Mesodermal cell (in vitro differentiated cells): ENCODE data around the gene EHMT1.

Source experiments
- H3K27ac ChIP-seq: 2 replicates; pipeline ENCODE4 v1.7.0; 2013; ENCODE audit warnings: mild to moderate bottlenecking, low read depth, low read length, moderate library complexity; ENCODE audit not compliant: severe bottlenecking
- H3K36me3 ChIP-seq: 2 replicates; pipeline ENCODE4 v1.7.1; 2013; ENCODE audit warnings: mild to moderate bottlenecking, low read length, moderate library complexity; ENCODE audit not compliant: control insufficient read depth, insufficient read depth
- H3K4me1 ChIP-seq: one replicate; pipeline ENCODE4 v1.7.1; 2013; ENCODE audit warnings: mild to moderate bottlenecking, low read length; ENCODE audit not compliant: insufficient read depth, control insufficient read depth, poor library complexity, severe bottlenecking
- H3K4me3 ChIP-seq: 2 replicates; pipeline ENCODE4 v1.7.0; 2013; ENCODE audit warnings: low read length, control low read depth, mild to moderate bottlenecking; ENCODE audit not compliant: insufficient read depth, poor library complexity, severe bottlenecking; ENCODE audit errors: extremely low read depth
- H3K9me3 ChIP-seq: 2 replicates; pipeline ENCODE4 v1.7.1; 2013; ENCODE audit warnings: mild to moderate bottlenecking, low read length, moderate library complexity; ENCODE audit not compliant: control insufficient read depth
- WGBS, 2 experiments: methylation state at CpG; one replicate each; pipeline ENCODE4 v1.1.5; 2013; ENCODE audit warnings: missing lambda C conversion rate in 2 of 2; ENCODE audit not compliant: insufficient coverage in 2 of 2; 5-methylcytosine and 5-hydroxymethylcytosine counted together

The EHMT1 gene

DNA sequence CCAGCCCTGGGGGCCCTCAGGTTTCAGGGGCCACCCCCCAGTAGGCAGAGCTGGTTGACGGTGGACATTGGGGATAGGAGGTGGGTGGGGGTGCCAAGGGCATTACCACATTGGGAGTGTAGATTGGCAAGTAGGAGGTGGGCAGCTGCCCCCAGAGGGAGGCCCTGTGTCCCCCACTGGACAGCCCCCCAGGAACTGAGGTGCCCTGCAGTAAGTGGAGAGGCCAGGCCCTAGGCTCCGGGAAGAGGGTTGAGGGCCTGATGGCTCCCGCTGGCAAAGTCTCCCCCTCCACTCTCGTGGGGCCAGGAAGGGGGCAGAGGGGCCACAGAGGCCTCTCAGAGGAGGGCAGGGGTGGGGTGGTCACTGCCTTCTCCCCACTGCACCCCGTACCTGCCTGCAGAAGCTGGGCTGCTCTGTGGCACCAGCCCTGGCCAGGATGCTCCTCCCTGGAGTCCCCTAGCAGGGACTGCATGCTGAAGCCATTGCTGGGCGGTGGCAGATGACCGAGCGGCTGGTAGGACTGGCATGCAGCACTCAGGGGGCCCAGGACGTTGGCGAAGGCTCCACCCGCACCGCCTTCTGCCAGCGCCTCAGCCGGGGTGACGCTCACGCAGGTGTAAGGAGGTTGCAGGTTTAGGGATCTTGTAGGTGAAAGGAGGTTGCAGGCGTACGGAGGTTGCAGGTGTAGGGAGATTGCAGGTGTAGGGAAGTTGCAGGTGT lies 169.1 kb downstream of the EHMT1 start:
- Histone ChIP-seq H3K4me3 (no peak overlapping the region), H3K9me3 (no peaks in the 10 kb centered on the region), H3K4me1 (peaks cover 14% of the 10 kb centered on the region), H3K27ac (no peak overlapping the region), H3K36me3 (peaks cover 77% of the 10 kb centered on the region)
- 92 to 93% methylated on average over 17 of the region's 18 CpGs for WGBS, 2 experiments

DNA sequence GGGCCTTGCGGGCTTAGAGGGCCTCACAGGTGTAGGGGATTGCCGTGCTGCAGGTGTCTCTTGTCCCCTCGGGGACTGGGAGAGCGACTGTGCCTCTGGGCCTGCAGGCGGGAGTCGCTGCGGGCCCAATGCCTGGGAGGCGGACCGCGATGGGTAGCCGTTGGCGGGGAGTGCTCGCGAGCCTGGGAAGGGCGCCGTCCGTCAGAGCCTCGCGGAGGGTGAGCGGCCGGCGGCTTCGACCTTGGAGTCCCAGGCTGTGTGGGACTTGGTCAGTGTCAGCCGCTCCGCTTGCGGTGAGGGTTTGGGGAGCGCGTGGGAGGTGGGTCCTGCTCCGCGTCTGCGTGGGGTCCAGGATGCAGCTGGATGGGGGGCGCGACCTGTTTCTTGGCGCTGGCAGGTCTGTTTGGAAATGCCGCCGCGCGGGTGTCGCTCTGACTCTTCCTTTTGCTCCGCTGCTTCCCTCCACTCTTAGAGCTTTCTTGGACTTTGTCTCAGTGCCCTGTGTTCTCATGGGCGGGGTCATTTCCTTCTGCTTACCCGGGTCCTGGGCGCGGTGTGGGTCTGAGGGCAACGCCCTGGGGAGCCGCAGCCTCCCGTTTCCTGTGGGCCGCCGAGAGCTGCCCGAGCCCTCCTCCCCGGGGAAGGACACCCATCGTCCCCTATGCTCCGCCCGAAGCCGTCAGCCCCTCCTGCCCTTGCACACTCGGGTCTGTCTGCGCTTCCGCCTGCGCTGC lies 169.9 kb downstream of the EHMT1 start:
- H3K4me1 ChIP-seq = peaks cover 14% of the 10 kb centered on the region
- H3K36me3 ChIP-seq = peaks cover 77% of the 10 kb centered on the region
- no peaks in the 10 kb centered on the region for H3K9me3 ChIP-seq
- 96 to 97% methylated on average over 48 to 52 of the region's 59 CpGs for WGBS, 2 experiments
- no peak overlapping the region for H3K4me3 ChIP-seq
- no peak overlapping the region for H3K27ac ChIP-seq

DNA sequence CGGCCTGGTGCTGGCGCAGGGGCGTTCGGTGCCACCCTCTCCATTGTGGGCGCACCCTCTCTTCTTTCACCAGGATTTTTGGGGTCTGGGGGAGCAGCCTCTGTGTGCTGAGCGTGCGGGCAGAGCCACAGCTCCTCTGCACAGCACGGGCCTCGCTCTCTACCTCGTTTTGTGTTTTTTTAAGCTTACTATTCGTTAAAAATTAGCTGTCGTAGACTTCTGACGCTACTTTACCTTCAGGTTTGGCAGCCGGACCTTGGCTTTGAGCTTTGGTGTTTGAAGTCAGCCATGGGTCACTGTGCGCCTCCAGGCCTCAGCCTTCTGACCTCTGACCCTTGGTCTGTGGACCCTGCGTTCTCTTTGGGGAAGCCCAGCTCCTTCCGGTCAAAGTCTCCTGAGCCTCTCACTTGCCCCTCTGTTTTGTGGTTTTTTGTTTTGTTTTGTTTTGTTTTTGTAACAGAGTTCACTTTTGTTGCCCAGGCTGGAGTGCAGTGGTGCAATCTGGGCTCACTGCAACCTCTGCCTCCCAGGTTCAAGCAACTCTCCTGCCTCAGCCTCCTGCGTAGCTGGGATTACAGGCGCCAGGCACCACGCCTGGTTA lies 170.6 kb downstream of the EHMT1 start:
- peaks cover 75% of the 10 kb centered on the region for H3K36me3 ChIP-seq
- H3K4me1 ChIP-seq = peaks cover 12% of the 10 kb centered on the region
- no peak overlapping the region for H3K4me3 ChIP-seq
- no peak overlapping the region for H3K27ac ChIP-seq
- no peaks in the 10 kb centered on the region for H3K9me3 ChIP-seq
- 87 to 89% methylated on average over 14 to 15 of the region's 20 CpGs for WGBS, 2 experiments

DNA sequence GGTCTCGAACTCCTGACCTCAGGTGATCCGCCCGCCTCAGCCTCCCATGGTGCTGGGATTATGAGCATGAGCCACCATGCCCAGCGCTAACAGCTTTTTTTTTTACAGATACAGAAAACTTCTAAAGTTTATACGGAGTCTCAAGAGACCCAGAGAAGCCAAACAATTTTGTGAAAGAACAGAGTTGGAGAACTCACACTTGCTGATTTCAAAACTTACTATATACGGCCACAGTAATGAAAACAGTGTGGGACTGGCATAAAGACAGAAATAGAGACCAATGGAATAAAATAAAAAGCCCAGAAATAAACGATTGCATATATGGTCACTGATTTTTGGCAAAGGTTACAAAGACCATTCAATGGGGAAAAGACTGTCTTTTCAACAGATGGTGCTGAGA lies 173.1 kb downstream of the EHMT1 start:
- no peak overlapping the region for H3K27ac ChIP-seq
- 94 to 95% methylated on average over 4 to 7 of the region's 7 CpGs for WGBS, 2 experiments
- no peaks in the 10 kb centered on the region for H3K4me1 ChIP-seq
- H3K36me3 ChIP-seq = peaks cover 87% of the 10 kb centered on the region
- H3K9me3 ChIP-seq = no peaks in the 10 kb centered on the region
- H3K4me3 ChIP-seq = no peak overlapping the region

DNA sequence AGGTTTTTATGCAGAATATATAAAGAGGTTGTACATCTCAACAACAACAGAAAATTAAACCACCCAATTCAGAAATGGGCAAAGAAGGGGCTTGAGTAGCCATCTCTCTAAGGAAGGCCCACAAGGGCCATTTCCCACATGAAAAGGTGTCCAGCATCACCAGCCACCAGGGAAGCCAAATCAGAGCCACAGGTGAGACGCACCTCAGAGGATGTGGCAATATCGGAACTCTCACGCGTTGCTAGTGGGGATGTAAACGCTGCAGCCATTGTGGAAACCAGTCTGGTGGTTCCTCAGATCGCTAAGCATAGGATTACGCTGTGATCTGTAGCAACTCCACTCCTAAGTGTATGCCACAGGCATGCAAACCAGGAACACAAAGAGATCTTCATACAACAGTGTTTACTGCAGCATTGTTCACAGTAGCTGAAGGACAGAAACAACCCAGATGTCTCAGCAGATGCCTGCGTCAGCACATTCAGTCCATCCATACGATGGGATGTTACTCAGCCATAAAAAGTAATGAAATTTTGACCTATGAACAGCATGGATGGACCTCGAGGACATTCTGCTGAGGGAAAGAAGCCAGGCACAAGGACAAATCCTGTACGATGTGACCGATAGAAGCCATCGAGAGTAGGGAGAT lies 174.5 kb downstream of the EHMT1 start:
- H3K9me3 ChIP-seq = no peaks in the 10 kb centered on the region
- H3K4me1 ChIP-seq = no peaks in the 10 kb centered on the region
- WGBS, 2 experiments = 96 to 97% methylated on average over 13 of the region's 13 CpGs
- no peak overlapping the region for H3K4me3 ChIP-seq
- H3K27ac ChIP-seq = no peak overlapping the region
- peaks cover 88% of the 10 kb centered on the region for H3K36me3 ChIP-seq

DNA sequence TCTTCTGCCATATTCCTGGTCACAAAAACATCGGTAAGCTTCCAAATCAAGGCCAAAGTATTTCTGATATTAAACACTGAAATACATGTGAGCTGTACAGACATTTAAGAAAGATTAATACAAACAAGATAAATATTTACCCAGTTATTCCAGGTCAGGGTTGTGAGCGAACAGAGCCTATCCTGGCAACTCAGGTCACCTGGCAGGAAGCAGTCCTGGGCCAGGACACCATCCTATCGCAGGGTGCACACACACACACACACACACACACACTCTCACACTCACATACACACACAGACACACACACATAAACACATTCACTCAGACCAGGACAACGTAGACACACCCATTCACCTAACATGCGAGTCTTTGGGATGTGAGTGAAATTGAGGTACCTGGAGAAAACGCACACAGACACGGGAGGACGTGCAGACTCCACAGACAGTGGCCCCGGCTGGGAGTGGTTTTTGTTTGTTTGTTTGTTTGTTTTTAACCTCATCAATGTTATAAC lies 176.4 kb downstream of the EHMT1 start:
- no peak overlapping the region for H3K27ac ChIP-seq
- H3K36me3 ChIP-seq = peaks cover 94% of the 10 kb centered on the region
- no peak overlapping the region for H3K4me3 ChIP-seq
- no peaks in the 10 kb centered on the region for H3K9me3 ChIP-seq
- 100% methylated on average over 1 of the region's 9 CpGs; no CpG with 5 or more reads in 1 of the 2 experiments for WGBS, 2 experiments
- no peaks in the 10 kb centered on the region for H3K4me1 ChIP-seq

DNA sequence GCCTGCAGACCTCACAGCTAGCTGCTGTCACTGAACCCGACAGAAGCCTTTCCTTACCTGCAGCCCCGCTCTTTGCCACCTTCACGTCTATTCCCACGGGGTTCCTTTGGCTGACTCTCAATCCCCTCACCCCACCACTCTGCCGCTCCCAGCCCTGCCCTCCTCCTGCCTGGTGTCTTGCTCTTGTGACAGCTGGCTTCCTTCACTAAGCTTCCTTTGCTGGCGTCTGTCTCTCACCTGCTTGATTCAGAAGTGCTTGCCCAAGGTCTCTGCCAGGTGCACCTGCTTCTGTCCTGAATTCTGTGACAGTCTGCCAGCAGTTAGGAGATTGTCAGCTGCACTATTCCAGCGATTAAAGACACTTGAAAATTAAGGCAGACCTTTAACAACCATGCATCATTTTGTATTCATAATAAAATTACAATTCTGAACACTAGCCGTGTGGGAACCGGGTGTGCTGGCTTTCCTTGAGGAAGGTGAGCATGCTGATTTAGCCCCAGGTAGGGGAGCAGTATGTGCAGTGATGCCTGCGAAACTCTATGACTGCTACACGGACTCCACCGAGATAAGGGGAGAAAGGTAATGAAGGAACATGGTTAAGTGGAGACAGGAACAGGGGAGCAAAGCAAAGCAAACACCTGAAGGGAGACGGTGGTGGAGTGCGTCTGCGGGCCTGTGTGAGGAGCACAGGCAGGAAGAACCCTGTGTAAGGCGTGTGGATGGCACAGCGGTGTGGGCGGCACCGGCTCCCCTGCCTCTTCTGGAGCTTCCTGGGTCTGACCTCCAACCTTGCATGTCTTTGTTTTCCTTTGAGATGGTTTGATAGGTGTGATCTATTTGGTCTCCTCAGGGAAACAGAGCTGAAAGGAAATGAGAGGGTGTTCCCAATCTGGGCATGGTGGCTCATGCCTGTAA lies 178.7 kb downstream of the EHMT1 start:
- H3K4me1 ChIP-seq = no peaks in the 10 kb centered on the region
- H3K4me3 ChIP-seq = no peak overlapping the region
- 94 to 95% methylated on average over 16 to 18 of the region's 19 CpGs for WGBS, 2 experiments
- H3K27ac ChIP-seq = no peak overlapping the region
- peaks cover 90% of the 10 kb centered on the region for H3K36me3 ChIP-seq
- H3K9me3 ChIP-seq = no peaks in the 10 kb centered on the region

DNA sequence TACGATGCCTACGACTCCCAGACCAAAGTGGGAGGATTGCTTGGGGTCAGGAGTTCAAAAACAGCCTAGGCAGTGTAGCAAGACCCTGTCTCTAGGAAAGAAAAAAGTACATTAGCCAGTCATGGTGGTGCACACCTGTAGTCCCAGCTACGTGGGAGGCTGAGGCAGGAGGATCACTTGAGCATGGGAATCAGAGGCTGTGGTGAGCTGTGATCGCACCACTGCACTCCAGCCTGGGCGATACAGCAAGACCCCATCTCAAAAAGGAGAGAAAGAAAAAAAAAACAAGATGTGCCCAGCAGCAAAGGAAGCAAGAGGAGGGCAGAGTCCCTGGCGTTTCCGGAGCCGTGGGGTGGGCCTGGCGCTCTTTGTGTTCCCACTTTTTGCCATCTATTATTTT lies 179.3 kb downstream of the EHMT1 start:
- Histone ChIP-seq H3K9me3 (no peaks in the 10 kb centered on the region), H3K4me3 (no peak overlapping the region), H3K27ac (no peak overlapping the region), H3K36me3 (peaks cover 90% of the 10 kb centered on the region), H3K4me1 (no peaks in the 10 kb centered on the region)
- 93 to 95% methylated on average over 9 of the region's 9 CpGs for WGBS, 2 experiments

DNA sequence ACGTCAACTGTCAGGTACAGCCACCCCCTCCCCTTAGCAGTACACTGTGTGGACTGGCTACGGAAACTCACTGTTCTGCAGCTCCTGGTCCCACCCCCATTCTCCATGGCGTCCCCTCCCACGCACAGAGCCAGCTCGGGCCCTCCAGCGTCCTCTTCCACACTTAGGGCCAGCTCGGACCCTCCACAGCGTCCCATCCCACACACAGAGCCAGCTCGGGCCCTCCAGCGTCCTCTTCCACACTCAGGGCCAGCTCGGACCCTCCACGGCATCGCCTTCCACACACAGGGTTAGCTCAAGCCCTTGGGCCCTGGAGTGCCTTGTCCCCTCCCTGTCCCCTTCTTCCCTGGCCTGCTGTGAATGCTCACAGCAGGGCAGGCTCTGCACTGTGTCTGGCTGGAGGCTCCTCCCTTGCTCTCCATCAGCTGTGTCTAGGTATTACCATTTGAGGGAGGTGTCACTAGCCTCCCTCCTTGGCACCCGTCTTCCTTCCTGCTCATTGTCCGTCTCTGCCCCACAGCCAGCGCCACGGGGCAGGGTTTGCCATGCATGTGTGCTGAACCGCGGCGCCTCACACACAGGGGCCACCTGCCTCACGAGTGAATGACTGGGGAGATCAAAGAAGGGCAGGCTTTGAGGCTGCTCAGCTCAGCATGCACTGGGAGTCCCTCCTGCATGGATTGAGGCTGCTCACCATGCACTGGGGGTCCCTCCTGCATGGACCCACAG lies 180.3 kb downstream of the EHMT1 start:
- no peaks in the 10 kb centered on the region for H3K9me3 ChIP-seq
- no peak overlapping the region for H3K4me3 ChIP-seq
- H3K27ac ChIP-seq = no peak overlapping the region
- WGBS, 2 experiments = 93 to 95% methylated on average over 10 to 17 of the region's 21 CpGs
- H3K36me3 ChIP-seq = peaks cover 92% of the 10 kb centered on the region
- no peaks in the 10 kb centered on the region for H3K4me1 ChIP-seq
